ENCODE data around the gene MTMR12.
"Not testable (repeated sequence)": the region's sequence is repeated elsewhere in the genome, so short reads cannot be mapped to it uniquely, and the experiment has no call there.

Gene MTMR12

GRCh38 chr5:32281378-32282133 lies 31.2 kb downstream of the MTMR12 start:
- H3K36me3 ChIP-seq (ENCODE audit: insufficient read depth, low read length); H3K4me2 ChIP-seq (ENCODE audit: low read length); H3K27me3 ChIP-seq (ENCODE audit: control insufficient read depth, insufficient read depth, low read length); H3K9ac ChIP-seq (ENCODE audit: low read depth, low read length); H3K4me3 ChIP-seq (ENCODE audit: low read length); H3K9me3 ChIP-seq (replicated peaks; ENCODE audit: low read length): not testable (repeated sequence)
- peaks cover 10% of the 10 kb centered on the region for H3K4me1 ChIP-seq (ENCODE audit: control insufficient read depth, insufficient read depth, low read length)

GRCh38 chr5:32280656-32281081 lies 32.1 kb downstream of the MTMR12 start:
- Histone ChIP-seq H3K9me3 (replicated peaks; ENCODE audit: low read length) (no peaks in the 10 kb centered on the region), H3K36me3 (ENCODE audit: insufficient read depth, low read length) (no peaks in the 10 kb centered on the region), H3K4me2 (ENCODE audit: low read length) (no peak overlapping the region), H3K4me3 (ENCODE audit: low read length) (no peak overlapping the region), H3K9ac (ENCODE audit: low read depth, low read length) (no peak overlapping the region), H3K27me3 (ENCODE audit: control insufficient read depth, insufficient read depth, low read length) (no peaks in the 10 kb centered on the region), H3K4me1 (ENCODE audit: control insufficient read depth, insufficient read depth, low read length) (peaks cover 10% of the 10 kb centered on the region)

- H3K27me3 ChIP-seq (ENCODE audit: control insufficient read depth, insufficient read depth, low read length) = no peaks in the 10 kb centered on the region
- no peaks in the 10 kb centered on the region for H3K36me3 ChIP-seq (ENCODE audit: insufficient read depth, low read length)
- H3K4me3 ChIP-seq (ENCODE audit: low read length) = no peak overlapping the region
- peaks cover 10% of the 10 kb centered on the region for H3K4me1 ChIP-seq (ENCODE audit: control insufficient read depth, insufficient read depth, low read length)
- no peak overlapping the region for H3K4me2 ChIP-seq (ENCODE audit: low read length)
- no peaks in the 10 kb centered on the region for H3K9me3 ChIP-seq (replicated peaks; ENCODE audit: low read length)
- no peak overlapping the region for H3K9ac ChIP-seq (ENCODE audit: low read depth, low read length)
Observed at GRCh38 chr5:32279786-32280185, 33.0 kb downstream of the MTMR12 start.

DNA sequence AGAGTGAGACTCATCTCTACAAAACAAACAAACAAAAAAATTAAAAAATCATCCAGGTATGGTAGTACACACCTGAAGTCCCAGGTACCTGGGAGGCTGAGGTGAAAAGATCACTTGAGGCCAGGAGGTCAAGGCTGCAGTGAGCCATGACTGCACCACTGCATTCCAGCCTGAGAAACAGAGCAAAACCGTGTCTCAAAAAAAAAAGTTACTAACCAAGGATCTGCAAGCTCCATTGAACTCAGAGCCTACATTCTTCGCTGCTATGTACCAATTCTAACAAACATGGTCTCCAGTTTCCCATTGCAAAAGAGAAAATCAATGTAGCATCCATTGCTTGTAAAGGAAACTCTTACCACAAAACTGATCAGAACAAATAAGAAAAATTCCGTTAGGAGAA lies 33.5 kb downstream of the MTMR12 start:
- Histone ChIP-seq H3K36me3 (ENCODE audit: insufficient read depth, low read length) (peaks cover 2% of the 10 kb centered on the region), H3K4me3 (ENCODE audit: low read length) (no peak overlapping the region), H3K27me3 (ENCODE audit: control insufficient read depth, insufficient read depth, low read length) (no peaks in the 10 kb centered on the region), H3K9ac (ENCODE audit: low read depth, low read length) (no peak overlapping the region), H3K9me3 (replicated peaks; ENCODE audit: low read length) (no peaks in the 10 kb centered on the region), H3K4me1 (ENCODE audit: control insufficient read depth, insufficient read depth, low read length) (peaks cover 10% of the 10 kb centered on the region), H3K4me2 (ENCODE audit: low read length) (no peak overlapping the region)

DNA sequence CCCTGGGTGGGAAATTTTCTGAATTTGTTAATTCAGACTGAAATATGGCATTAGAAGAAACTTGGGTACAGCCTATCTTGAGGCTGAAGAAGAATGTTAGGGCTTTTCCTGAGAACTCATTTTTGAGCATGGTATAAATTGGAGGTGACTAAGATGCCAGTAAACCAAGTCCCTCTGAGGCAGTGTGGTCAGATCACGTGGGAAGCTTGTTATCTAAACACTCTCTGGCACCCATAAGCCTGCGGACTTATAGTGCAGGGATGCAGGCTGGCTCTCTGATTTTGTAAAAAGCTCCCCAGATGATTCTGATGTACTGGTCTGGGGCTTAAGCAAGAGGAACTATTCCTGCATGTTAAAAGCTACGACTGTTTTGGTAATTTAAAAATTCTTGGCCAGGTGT lies 34.3 kb downstream of the MTMR12 start:
- H3K9ac ChIP-seq (ENCODE audit: low read depth, low read length) = no peak overlapping the region
- H3K4me1 ChIP-seq (ENCODE audit: control insufficient read depth, insufficient read depth, low read length) = peaks cover 10% of the 10 kb centered on the region
- H3K27me3 ChIP-seq (ENCODE audit: control insufficient read depth, insufficient read depth, low read length) = no peaks in the 10 kb centered on the region
- no peaks in the 10 kb centered on the region for H3K9me3 ChIP-seq (replicated peaks; ENCODE audit: low read length)
- H3K4me3 ChIP-seq (ENCODE audit: low read length) = no peak overlapping the region
- peaks cover 10% of the 10 kb centered on the region for H3K36me3 ChIP-seq (ENCODE audit: insufficient read depth, low read length)
- no peak overlapping the region for H3K4me2 ChIP-seq (ENCODE audit: low read length)

DNA sequence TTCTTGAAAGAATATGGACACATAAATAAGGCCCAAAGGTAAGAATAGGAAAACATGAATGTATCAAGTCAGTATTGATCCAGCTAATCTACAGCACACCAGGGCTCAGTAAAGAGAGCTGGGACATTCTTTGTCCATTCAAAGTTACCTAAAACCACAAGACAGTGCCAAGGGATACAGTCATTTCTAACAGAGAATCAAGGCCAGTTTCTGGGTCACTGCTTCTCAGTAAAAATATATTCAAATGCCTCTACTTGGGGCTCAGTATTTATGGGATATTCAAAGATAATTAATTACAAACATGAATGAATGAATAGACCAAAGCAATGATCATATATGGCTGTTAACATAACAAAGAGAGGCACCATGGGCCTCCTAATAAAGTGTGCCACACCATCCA lies 34.9 kb downstream of the MTMR12 start:
- no peak overlapping the region for H3K4me2 ChIP-seq (ENCODE audit: low read length)
- H3K4me3 ChIP-seq (ENCODE audit: low read length) = no peak overlapping the region
- H3K4me1 ChIP-seq (ENCODE audit: control insufficient read depth, insufficient read depth, low read length) = peaks cover 10% of the 10 kb centered on the region
- peaks cover 11% of the 10 kb centered on the region for H3K36me3 ChIP-seq (ENCODE audit: insufficient read depth, low read length)
- H3K9me3 ChIP-seq (replicated peaks; ENCODE audit: low read length) = no peaks in the 10 kb centered on the region
- H3K27me3 ChIP-seq (ENCODE audit: control insufficient read depth, insufficient read depth, low read length) = no peaks in the 10 kb centered on the region
- H3K9ac ChIP-seq (ENCODE audit: low read depth, low read length) = no peak overlapping the region

- Histone ChIP-seq H3K9ac (ENCODE audit: low read depth, low read length) (no peak overlapping the region), H3K36me3 (ENCODE audit: insufficient read depth, low read length) (peaks cover 11% of the 10 kb centered on the region), H3K9me3 (replicated peaks; ENCODE audit: low read length) (no peaks in the 10 kb centered on the region), H3K4me3 (ENCODE audit: low read length) (no peak overlapping the region), H3K4me2 (ENCODE audit: low read length) (no peak overlapping the region), H3K4me1 (ENCODE audit: control insufficient read depth, insufficient read depth, low read length) (peaks cover 10% of the 10 kb centered on the region), H3K27me3 (ENCODE audit: control insufficient read depth, insufficient read depth, low read length) (no peaks in the 10 kb centered on the region)
Observed at GRCh38 chr5:32276173-32276853, 36.4 kb downstream of the MTMR12 start.

GRCh38 chr5:32275396-32275741 lies 37.4 kb downstream of the MTMR12 start:
- H3K36me3 ChIP-seq (ENCODE audit: insufficient read depth, low read length) = peaks cover 16% of the 10 kb centered on the region
- H3K9ac ChIP-seq (ENCODE audit: low read depth, low read length) = no peak overlapping the region
- no peak overlapping the region for H3K4me2 ChIP-seq (ENCODE audit: low read length)
- H3K27me3 ChIP-seq (ENCODE audit: control insufficient read depth, insufficient read depth, low read length) = no peaks in the 10 kb centered on the region
- H3K4me3 ChIP-seq (ENCODE audit: low read length) = no peak overlapping the region
- H3K9me3 ChIP-seq (replicated peaks; ENCODE audit: low read length) = no peaks in the 10 kb centered on the region
- peaks cover 10% of the 10 kb centered on the region for H3K4me1 ChIP-seq (ENCODE audit: control insufficient read depth, insufficient read depth, low read length)

- H3K4me1 ChIP-seq (ENCODE audit: control insufficient read depth, insufficient read depth, low read length) = peaks cover 10% of the 10 kb centered on the region
- H3K27me3 ChIP-seq (ENCODE audit: control insufficient read depth, insufficient read depth, low read length) = no peaks in the 10 kb centered on the region
- no peaks in the 10 kb centered on the region for H3K9me3 ChIP-seq (replicated peaks; ENCODE audit: low read length)
- no peak overlapping the region for H3K4me3 ChIP-seq (ENCODE audit: low read length)
- H3K4me2 ChIP-seq (ENCODE audit: low read length) = no peak overlapping the region
- no peak overlapping the region for H3K9ac ChIP-seq (ENCODE audit: low read depth, low read length)
- H3K36me3 ChIP-seq (ENCODE audit: insufficient read depth, low read length) = peaks cover 22% of the 10 kb centered on the region
Observed at GRCh38 chr5:32274548-32275395, 38.0 kb downstream of the MTMR12 start.

DNA sequence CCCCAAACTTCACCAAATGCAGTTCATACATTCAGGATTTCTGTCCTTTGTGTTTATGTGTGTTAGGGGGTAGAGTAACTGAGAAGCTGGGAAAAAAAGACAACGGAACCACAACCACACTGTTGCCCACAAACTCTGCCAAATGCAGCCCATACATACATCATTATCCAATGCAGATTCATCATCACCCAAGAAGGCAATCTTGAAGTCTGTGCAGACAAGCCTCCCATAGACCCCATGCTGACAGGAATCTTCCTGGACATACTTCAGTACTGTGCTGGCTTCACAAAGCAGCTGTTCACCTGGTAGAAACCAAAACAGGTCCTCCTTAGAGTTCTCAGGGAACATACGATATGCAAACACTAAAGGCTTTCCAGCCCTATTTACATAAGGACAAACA lies 38.9 kb downstream of the MTMR12 start:
- H3K4me3 ChIP-seq (ENCODE audit: low read length) = no peak overlapping the region
- H3K36me3 ChIP-seq (ENCODE audit: insufficient read depth, low read length) = peaks cover 26% of the 10 kb centered on the region
- H3K9ac ChIP-seq (ENCODE audit: low read depth, low read length) = no peak overlapping the region
- no peaks in the 10 kb centered on the region for H3K9me3 ChIP-seq (replicated peaks; ENCODE audit: low read length)
- no peaks in the 10 kb centered on the region for H3K27me3 ChIP-seq (ENCODE audit: control insufficient read depth, insufficient read depth, low read length)
- H3K4me2 ChIP-seq (ENCODE audit: low read length) = no peak overlapping the region
- H3K4me1 ChIP-seq (ENCODE audit: control insufficient read depth, insufficient read depth, low read length) = peaks cover 10% of the 10 kb centered on the region

- Histone ChIP-seq H3K4me1 (ENCODE audit: control insufficient read depth, insufficient read depth, low read length) (peaks cover 2% of the 10 kb centered on the region), H3K4me3 (ENCODE audit: low read length) (no peak overlapping the region), H3K27me3 (ENCODE audit: control insufficient read depth, insufficient read depth, low read length) (no peaks in the 10 kb centered on the region), H3K4me2 (ENCODE audit: low read length) (no peak overlapping the region), H3K9me3 (replicated peaks; ENCODE audit: low read length) (no peaks in the 10 kb centered on the region), H3K9ac (ENCODE audit: low read depth, low read length) (no peak overlapping the region), H3K36me3 (ENCODE audit: insufficient read depth, low read length) (peaks cover 26% of the 10 kb centered on the region)
Observed at GRCh38 chr5:32272746-32273145, 40.0 kb downstream of the MTMR12 start.
